GM19438 (cell line): ENCODE measurements around the gene LRATD1.
"Not testable (repeated sequence)": the region's sequence is repeated elsewhere in the genome, so short reads cannot be mapped to it uniquely, and the experiment has no call there.

Experiments used
- ATAC-seq: cut with Tn5 transposase; IDR thresholded peaks from one replicate; pipeline ENCODE4 v1.9.1; 2021; ENCODE audit warnings: low read depth; ENCODE audit not compliant: unreplicated experiment

LRATD1 gene

DNA sequence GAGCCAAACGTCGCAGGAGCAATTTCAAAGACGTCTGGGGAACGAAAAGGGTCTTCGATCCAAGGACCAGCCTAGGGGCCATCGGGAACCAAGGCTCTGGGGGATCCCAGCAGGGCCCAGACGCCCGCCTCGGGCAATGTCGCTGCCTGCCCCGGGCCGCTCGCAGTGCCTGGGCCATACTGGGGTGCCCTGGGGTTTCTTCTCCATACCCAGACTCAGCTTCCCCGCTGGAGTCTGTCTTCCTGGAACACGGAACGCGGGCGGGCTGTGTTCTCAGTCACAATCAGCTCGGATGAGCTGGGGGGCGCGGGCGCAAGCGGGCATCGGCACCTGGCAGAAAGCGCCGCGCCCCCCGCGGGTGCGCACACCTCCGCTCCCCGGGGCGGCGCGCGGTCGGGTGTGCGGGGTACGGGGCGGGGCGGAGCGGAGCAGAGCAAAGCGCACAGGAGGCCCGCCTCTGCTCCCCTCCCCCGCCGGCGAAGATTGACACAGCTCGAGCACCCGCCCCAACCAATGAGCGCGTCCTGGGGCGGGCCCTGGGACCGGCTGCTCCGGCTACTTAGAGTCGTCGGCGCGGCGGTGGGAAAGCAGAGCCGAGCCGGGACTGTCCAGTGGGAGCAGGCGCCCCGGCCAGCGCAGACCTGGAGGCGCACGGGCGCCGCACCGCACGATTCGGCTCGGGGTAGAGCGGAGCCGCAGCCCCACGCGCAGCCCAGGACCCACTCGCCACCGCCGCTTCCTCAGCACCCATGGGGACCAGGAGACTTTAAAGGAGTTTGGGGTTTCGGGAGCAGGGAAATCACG, at the start of gene LRATD1:
Gene LRATD1, plus strand, starts transcription at position 585 of the 804 bp plus-strand sequence. CDS start 1,263 bp downstream, outside the sequence.
- ATAC-seq, result no peak

- ATAC-seq, result no peak
Observed at GRCh38 chr2:14583059-14583458, 49.5 kb upstream of the LRATD1 start.

- no peak for ATAC-seq
Observed at GRCh38 chr2:14583802-14584201, 48.7 kb upstream of the LRATD1 start.

GRCh38 chr2:14587119-14587518, 45.4 kb upstream of the LRATD1 start:
- no peak for ATAC-seq

GRCh38 chr2:14601156-14601770, 31.3 kb upstream of the LRATD1 start:
- no peak for ATAC-seq

- ATAC-seq, result no peak
Observed at GRCh38 chr2:14602309-14602708, 30.2 kb upstream of the LRATD1 start.

DNA sequence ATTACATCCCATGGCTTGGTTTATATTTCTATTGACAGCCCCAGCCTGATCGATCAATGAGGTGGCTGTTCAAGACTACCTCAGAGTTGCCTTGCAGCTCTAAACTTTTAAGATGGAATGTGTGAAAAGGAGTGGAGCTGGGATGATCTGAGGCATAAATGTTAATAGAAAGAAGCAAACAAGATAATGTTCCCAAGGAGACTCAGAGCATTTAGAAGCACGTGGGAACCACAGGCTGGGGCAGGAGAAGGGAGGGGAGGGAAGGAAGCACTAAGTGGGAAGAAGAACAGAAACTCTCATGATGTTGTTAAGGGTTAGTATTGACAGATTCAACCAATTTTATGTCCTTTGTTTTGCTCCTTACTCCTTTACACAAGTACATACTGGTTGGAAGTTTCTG, 28.8 kb upstream of the LRATD1 start:
- ATAC-seq, result no peak

DNA sequence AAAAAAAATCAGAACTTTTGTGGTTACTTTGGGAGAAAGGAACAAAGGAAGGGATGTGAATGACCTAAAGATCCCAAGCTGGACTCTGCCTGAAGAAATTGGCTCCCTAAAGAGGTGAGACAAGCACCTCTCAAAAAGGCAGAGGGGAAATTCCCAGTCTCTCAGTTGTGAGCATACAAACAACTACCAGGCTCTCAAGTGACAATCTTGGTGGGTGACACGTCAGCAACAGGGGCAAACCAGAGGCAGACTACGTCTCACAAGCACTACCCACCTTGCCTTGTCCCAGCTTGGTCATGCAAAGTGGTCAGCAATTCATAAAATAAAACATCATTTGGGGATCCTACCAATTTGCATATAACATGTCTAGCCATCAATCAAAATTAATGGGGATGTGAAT, 24.3 kb upstream of the LRATD1 start:
- ATAC-seq, result no peak

GRCh38 chr2:14614017-14614416, 18.5 kb upstream of the LRATD1 start:
- ATAC-seq, result no peak

- no peak for ATAC-seq
Observed at GRCh38 chr2:14615121-14615520, 17.4 kb upstream of the LRATD1 start.

DNA sequence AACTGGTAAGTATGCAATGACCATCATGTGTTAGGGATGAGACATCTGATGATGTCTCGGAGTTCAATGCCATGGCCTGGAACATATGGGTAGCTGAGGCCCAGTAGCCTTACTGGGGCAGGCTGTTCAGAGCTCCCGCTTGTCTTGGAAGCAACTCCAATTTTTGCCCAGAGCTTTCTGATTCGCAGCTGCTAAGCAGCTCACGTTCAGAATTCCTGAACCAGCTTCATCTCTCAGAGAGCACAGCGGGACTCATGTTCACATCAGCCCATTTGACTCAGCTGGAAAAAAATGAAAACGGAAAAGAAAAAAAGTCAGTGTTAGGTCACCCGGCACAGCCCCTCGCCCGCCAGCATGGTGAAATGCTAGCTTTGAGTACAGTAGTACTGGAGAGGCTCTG, 16.8 kb upstream of the LRATD1 start:
- ATAC-seq, result no peak

DNA sequence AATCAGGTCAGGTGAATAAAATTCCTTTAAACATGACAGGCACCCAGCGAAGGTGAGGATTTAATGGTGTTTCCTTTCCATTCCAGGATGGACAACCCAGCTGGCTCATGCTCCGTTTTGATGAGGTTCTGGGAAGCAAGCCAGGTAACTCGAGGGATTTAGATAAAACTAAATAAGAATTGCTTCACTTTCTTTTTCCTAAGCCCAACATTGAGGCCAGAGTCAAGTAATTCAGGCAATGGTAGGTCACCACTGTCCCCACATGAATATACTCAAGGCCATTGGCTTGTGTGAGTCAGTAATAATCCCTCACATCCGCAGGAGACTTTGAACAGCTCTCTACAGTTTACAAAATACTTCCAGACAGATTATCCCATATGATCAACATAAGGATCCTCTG, 16.2 kb upstream of the LRATD1 start:
- ATAC-seq, result no peak

- ATAC-seq, result no peak
Observed at GRCh38 chr2:14616950-14617349, 15.6 kb upstream of the LRATD1 start.

- no peak for ATAC-seq
Observed at GRCh38 chr2:14619441-14619840, 13.1 kb upstream of the LRATD1 start.

GRCh38 chr2:14621114-14621513, 11.4 kb upstream of the LRATD1 start:
- no peak for ATAC-seq

GRCh38 chr2:14621906-14622549, 10.5 kb upstream of the LRATD1 start:
- no peak for ATAC-seq

- ATAC-seq, result not testable (repeated sequence)
Observed at GRCh38 chr2:14622550-14622939, 10.0 kb upstream of the LRATD1 start.

GRCh38 chr2:14623237-14623636, 9.3 kb upstream of the LRATD1 start:
- no peak for ATAC-seq

GRCh38 chr2:14626873-14627272, 5.6 kb upstream of the LRATD1 start:
- no peak for ATAC-seq

GRCh38 chr2:14628901-14629300, 3.6 kb upstream of the LRATD1 start:
- no peak for ATAC-seq

GRCh38 chr2:14631406-14632040, 994 bp upstream of the LRATD1 start:
- ATAC-seq, result no peak
